H1 (cell line): ENCODE data around the gene NFE2L2. TPM values are rescaled to one million over a fixed set of nuclear protein-coding genes. Genes with fewer than 3 reads are reported as not detected.

Experiments
- CTCF ChIA-PET: fragments of 300-600 bp; sonication (Branson Sonifier 250); formaldehyde crosslinking; loops from one replicate; lab custom pipeline; 2021; ENCODE audit not compliant: partially characterized antibody; lab: Charles Lee
- POLR2A ChIA-PET: fragments of 300-600 bp; sonication (Branson Sonifier 250); formaldehyde crosslinking; loops from one replicate; lab custom pipeline; 2021; ENCODE audit warnings: inconsistent platforms; ENCODE audit not compliant: partially characterized antibody; lab: Charles Lee
- DNase-seq, 2 experiments: peaks; one replicate each; pipeline versions ENCODE4 v3.0.0 to v3.0.0-alpha.2; 2010 to 2022; ENCODE audit warnings: low spot score in 2 of 2, low read depth in 1 of 2, mixed read lengths in 1 of 2
- FAIRE-seq: peaks from 2 replicates; lab custom pipeline; 2011; peaks lifted over from hg19 to GRCh38; lab: Jason Lieb, UNC
- H2AFZ ChIP-seq: 2 replicates; pipeline ENCODE4 v1.8.1; 2012; ENCODE audit warnings: low read length, inconsistent platforms
- H2AK5ac ChIP-seq: 2 replicates; pipeline ENCODE4 v1.6.1; 2013; ENCODE audit warnings: low read depth, low read length
- H2BK120ac ChIP-seq: replicated peaks from 2 replicates; pipeline ENCODE3; 2013; ENCODE audit warnings: low read depth, low read length, inconsistent platforms
- H2BK12ac ChIP-seq: 2 replicates; pipeline ENCODE4 v1.6.1; 2013; ENCODE audit warnings: low read depth, low read length
- H2BK15ac ChIP-seq: 2 replicates; pipeline ENCODE4 v1.6.1; 2013; ENCODE audit warnings: low read length
- H2BK20ac ChIP-seq: 2 replicates; pipeline ENCODE4 v1.6.1; 2013; ENCODE audit warnings: low read length
- H2BK5ac ChIP-seq: 2 replicates; pipeline ENCODE4 v1.6.1; 2013; ENCODE audit warnings: low read depth, low read length
- H3K14ac ChIP-seq: 2 replicates; pipeline ENCODE4 v1.6.1; 2013; ENCODE audit warnings: inconsistent platforms; ENCODE audit not compliant: insufficient read length
- H3K18ac ChIP-seq: 2 replicates; pipeline ENCODE4 v1.6.1; 2013; ENCODE audit warnings: low read length; ENCODE audit errors: extremely low read depth
- H3K23ac ChIP-seq: 2 replicates; pipeline ENCODE4 v1.6.1; 2013; ENCODE audit warnings: inconsistent platforms; ENCODE audit not compliant: insufficient read length
- H3K23me2 ChIP-seq: 2 replicates; pipeline ENCODE4 v1.6.1; 2013; ENCODE audit warnings: low read depth, low read length
- H3K27ac ChIP-seq: 2 replicates; pipeline ENCODE4 v1.6.1; 2011; ENCODE audit warnings: low read depth, low read length, inconsistent platforms
- H3K27me3 ChIP-seq, 4 experiments: replicated peaks in 1 of 4; 1 replicate in 1 of 4; 2 replicates in 3 of 4; pipeline versions ENCODE4 v1.6.1 to v1.8.1; 2011 to 2013; ENCODE audit warnings: low read length in 3 of 4, mild to moderate bottlenecking in 3 of 4, inconsistent platforms in 2 of 4, mixed read lengths in 2 of 4, moderate library complexity in 1 of 4; ENCODE audit not compliant: control insufficient read depth in 3 of 4, insufficient read depth in 3 of 4; ENCODE audit errors: extremely low read depth in 1 of 4
- H3K36me3 ChIP-seq, 4 experiments: 2 replicates each; pipeline versions ENCODE4 v1.6.1 to v1.8.1; 2011 to 2013; ENCODE audit warnings: mild to moderate bottlenecking in 4 of 4, low read length in 3 of 4, moderate library complexity in 2 of 4, control low read depth in 1 of 4, inconsistent platforms in 1 of 4; ENCODE audit not compliant: insufficient read depth in 4 of 4, control insufficient read depth in 2 of 4
- H3K4ac ChIP-seq: replicated peaks from 2 replicates; pipeline ENCODE3; 2013; ENCODE audit warnings: low read length, low read depth, mixed read lengths, inconsistent platforms; ENCODE audit not compliant: insufficient read length
- H3K4me1 ChIP-seq, 4 experiments: replicated peaks in 1 of 4; 1 replicate in 1 of 4; 2 replicates in 3 of 4; pipeline versions ENCODE4 v1.6.1 to v1.8.1; 2011 to 2013; ENCODE audit warnings: low read length in 3 of 4, inconsistent platforms in 2 of 4, mixed read lengths in 1 of 4; ENCODE audit not compliant: insufficient read depth in 4 of 4, control insufficient read depth in 3 of 4
- H3K4me2 ChIP-seq, 2 experiments: 2 replicates each; pipeline versions ENCODE4 v1.6.1 to v1.8.1; 2011 to 2013; ENCODE audit warnings: low read depth in 2 of 2, low read length in 2 of 2, control low read depth in 1 of 2, inconsistent platforms in 1 of 2, mild to moderate bottlenecking in 1 of 2; ENCODE audit not compliant: insufficient read depth in 1 of 2
- H3K4me3 ChIP-seq, 4 experiments: fragments of 200-600, 300-600 bp in 1 of 4; sonication (generic), shearing (Covaris generic), sonication (Bioruptor Twin) in 1 of 4; 2 replicates each; pipeline versions ENCODE4 v1.5.1 to v1.8.1; 2011 to 2016; ENCODE audit warnings: low read length in 4 of 4, low read depth in 3 of 4, control low read depth in 2 of 4, inconsistent platforms in 2 of 4, mild to moderate bottlenecking in 2 of 4, mixed read lengths in 1 of 4, moderate library complexity in 1 of 4; ENCODE audit not compliant: insufficient read depth in 2 of 4; ENCODE audit errors: extremely low read depth in 1 of 4
- H3K56ac ChIP-seq: replicated peaks from 2 replicates; pipeline ENCODE3; 2013; ENCODE audit warnings: low read depth, mild to moderate bottlenecking, mixed read lengths, low read length, inconsistent platforms; ENCODE audit not compliant: insufficient read length
- H3K79me1 ChIP-seq: 2 replicates; pipeline ENCODE4 v1.6.1; 2013; ENCODE audit warnings: low read depth, low read length, control low read depth
- H3K79me2 ChIP-seq, 2 experiments: 2 replicates each; pipeline versions ENCODE4 v1.6.1 to v1.8.1; 2012 to 2013; ENCODE audit warnings: low read length in 2 of 2, mild to moderate bottlenecking in 2 of 2, inconsistent platforms in 1 of 2; ENCODE audit not compliant: insufficient read depth in 2 of 2, control insufficient read depth in 1 of 2
- H3K9ac ChIP-seq, 4 experiments: replicated peaks in 1 of 4; 1 replicate in 1 of 4; 2 replicates in 3 of 4; pipeline versions ENCODE4 v1.6.1 to v1.8.1; 2011 to 2013; ENCODE audit warnings: low read depth in 3 of 4, low read length in 3 of 4, control low read depth in 2 of 4, mild to moderate bottlenecking in 2 of 4, moderate library complexity in 2 of 4, inconsistent platforms in 1 of 4; ENCODE audit errors: extremely low read depth in 1 of 4
- H3K9me3 ChIP-seq, 2 experiments: 2 replicates each; pipeline versions ENCODE4 v1.6.1 to v1.8.1; 2012 to 2013; ENCODE audit warnings: mild to moderate bottlenecking in 2 of 2, moderate library complexity in 2 of 2, control low read depth in 1 of 2, inconsistent platforms in 1 of 2, low read depth in 1 of 2, low read length in 1 of 2, mixed read lengths in 1 of 2; ENCODE audit not compliant: insufficient read depth in 2 of 2
- H4K20me1 ChIP-seq, 2 experiments: replicated peaks in 1 of 2; 2 replicates each; pipeline versions ENCODE3 to v1.8.1; 2011 to 2013; ENCODE audit warnings: inconsistent platforms in 2 of 2, low read length in 2 of 2, mild to moderate bottlenecking in 1 of 2; ENCODE audit not compliant: insufficient read depth in 2 of 2, control insufficient read depth in 1 of 2
- H4K5ac ChIP-seq: 2 replicates; pipeline ENCODE4 v1.6.1; 2013; ENCODE audit warnings: low read length, low read depth, mixed read lengths, inconsistent platforms; ENCODE audit not compliant: insufficient read length
- H4K8ac ChIP-seq: 2 replicates; pipeline ENCODE4 v1.8.0; 2013; ENCODE audit warnings: mild to moderate bottlenecking, moderate library complexity, low read length, inconsistent platforms; ENCODE audit not compliant: insufficient read depth; ENCODE audit errors: extremely low read depth
- H4K91ac ChIP-seq: replicated peaks from 2 replicates; pipeline ENCODE3; 2013; ENCODE audit warnings: low read length, mixed read lengths, inconsistent platforms; ENCODE audit not compliant: insufficient read length
- ASH2L ChIP-seq: fragments of 200-600, 300-600 bp; sonication (generic); IDR thresholded peaks from one replicate; pipeline ENCODE4 v1.7.1; 2017; ENCODE audit warnings: low read length
- CHD1 ChIP-seq: IDR thresholded peaks from 2 replicates; pipeline ENCODE4 v1.6.1; 2012; ENCODE audit warnings: low read depth, low read length, improper control_type of control experiment
- CREB1 ChIP-seq: IDR thresholded peaks from 2 replicates; pipeline ENCODE4 v1.6.1; 2012; ENCODE audit warnings: inconsistent platforms
- EZH2 ChIP-seq: fragments of 200-600 bp; sonication (generic); IDR thresholded peaks from 2 replicates; pipeline ENCODE4 v1.7.1; 2012; ENCODE audit warnings: low read depth, mild to moderate bottlenecking, moderate library complexity, low read length, inconsistent platforms; ENCODE audit not compliant: severe bottlenecking
- HDAC2 ChIP-seq, 2 experiments: fragments of 300-600 bp in 1 of 2; sonication (generic) in 1 of 2; IDR thresholded peaks; 2 replicates each; pipeline ENCODE4 v1.6.1; 2011 to 2012; ENCODE audit warnings: low read depth in 2 of 2, low read length in 2 of 2, mild to moderate bottlenecking in 2 of 2, moderate library complexity in 2 of 2, borderline replicate concordance in 1 of 2, inconsistent platforms in 1 of 2
- HDAC6 ChIP-seq: IDR thresholded peaks from one replicate; pipeline ENCODE4 v1.7.1; 2012; ENCODE audit warnings: low read depth, mild to moderate bottlenecking, inconsistent platforms, low read length, moderate library complexity
- KDM5A ChIP-seq: fragments of 200-600 bp; IDR thresholded peaks from 2 replicates; pipeline ENCODE4 v1.7.1; 2012; ENCODE audit warnings: mild to moderate bottlenecking, low read length, inconsistent platforms, mixed read lengths
- RNF2 ChIP-seq: fragments of 200-900, 300-1000 bp; sonication (generic); IDR thresholded peaks from 2 replicates; pipeline ENCODE4 v1.7.1; 2016; ENCODE audit warnings: borderline replicate concordance, low read depth, mild to moderate bottlenecking, antibody characterized with exemption, low read length; ENCODE audit not compliant: poor library complexity, severe bottlenecking; ENCODE audit errors: missing control alignments
- SP1 ChIP-seq: IDR thresholded peaks from 2 replicates; pipeline ENCODE4 v1.6.1; 2011; ENCODE audit warnings: low read depth, low read length
- SRF ChIP-seq: IDR thresholded peaks from 2 replicates; pipeline ENCODE4 v1.6.1; 2011; ENCODE audit warnings: mild to moderate bottlenecking, low read depth, low read length, moderate library complexity
- TBP ChIP-seq: IDR thresholded peaks from 2 replicates; pipeline ENCODE4 v1.6.1; 2011; ENCODE audit warnings: low read depth, low read length, improper control_type of control experiment
- YY1 ChIP-seq: IDR thresholded peaks from 2 replicates; pipeline ENCODE4 v1.6.1; 2011; ENCODE audit warnings: low read depth, mild to moderate bottlenecking, low read length
- WGBS, 2 experiments: shearing (Covaris generic) in 1 of 2; methylation state at CpG; one replicate each; pipeline versions ENCODE4 v1.1.6 to v1.1.7; 2013 to 2015; ENCODE audit warnings: low lambda C conversion rate in 2 of 2, mixed read lengths in 2 of 2, inconsistent platforms in 1 of 2, low coverage in 1 of 2, missing lambda C conversion rate in 1 of 2; ENCODE audit not compliant: insufficient replicate concordance in 2 of 2, insufficient coverage in 1 of 2, insufficient read length in 1 of 2; ENCODE audit errors: extremely low coverage in 1 of 2, missing lambda C conversion rate in 1 of 2; 5-methylcytosine and 5-hydroxymethylcytosine counted together
- polyA plus RNA-seq, 7 experiments: library from polyadenylated mRNA; depleted of rRNA in 3 of 7; stranded (reverse) in 5 of 7; unstranded in 2 of 7; fragments of >200 nt in 5 of 7; fragments of 200-250 nt in 2 of 7; gene quantifications; 1 replicate in 5 of 7; 2 replicates in 1 of 7; 4 replicates in 1 of 7; pipeline versions ENCODE4 v1.2.1 to v1.2.3, GENCODE V29; 2011 to 2013; ENCODE audit warnings: missing spikeins in 2 of 7, mixed read lengths in 2 of 7
- total RNA-seq: library from RNA; stranded (reverse); fragmentation: NEBNext Ultra II Directional; extraction: Animal tissue kit (Norgen Biotek cat#: 25700); gene quantifications from 2 replicates; pipeline ENCODE4 v1.2.1, GENCODE V29; 2021
- TF ChIP-seq, protein P1 (sequence below): IDR thresholded peaks from 2 replicates; pipeline ENCODE4 v1.6.1; 2012; ENCODE audit warnings: inconsistent platforms

Gene NFE2L2
- total and polyA plus RNA-seq, 2 of the 8 experiments (the other 6 are each of a cell fraction or from before 2014, with no cell fraction given), result 33.2 to 34.5 TPM

GRCh38 chr2:177251165-177251542 lies 13.4 kb downstream of the NFE2L2 start:
- WGBS, 2 experiments, result 89% methylated on average over 3 of the region's 3 CpGs; no CpG with 5 or more reads in 1 of the 2 experiments
- no peak for FAIRE-seq
- peaks cover 12 to 15% of the 10 kb centered on the region in 2 experiments for H4K20me1 ChIP-seq
- TF ChIP-seq ASH2L, result no peak
- no peak for TF ChIP-seq CREB1
- no peak for TF ChIP-seq KDM5A
- TF ChIP-seq TBP, result no peak
- TF ChIP-seq SP1, result no peak
- TF ChIP-seq RNF2, result no peak
- no peak for TF ChIP-seq CHD1
- TF ChIP-seq EZH2, result no peak
- no peak for TF ChIP-seq HDAC2 (IDR thresholded peaks at IDR 0.05; ENCODE audit: borderline replicate concordance in 1 of 2, low read depth in 2 of 2, low read length in 2 of 2)
- no peak for TF ChIP-seq HDAC6
- no peak for TF ChIP-seq YY1
- TF ChIP-seq, protein P1, sequence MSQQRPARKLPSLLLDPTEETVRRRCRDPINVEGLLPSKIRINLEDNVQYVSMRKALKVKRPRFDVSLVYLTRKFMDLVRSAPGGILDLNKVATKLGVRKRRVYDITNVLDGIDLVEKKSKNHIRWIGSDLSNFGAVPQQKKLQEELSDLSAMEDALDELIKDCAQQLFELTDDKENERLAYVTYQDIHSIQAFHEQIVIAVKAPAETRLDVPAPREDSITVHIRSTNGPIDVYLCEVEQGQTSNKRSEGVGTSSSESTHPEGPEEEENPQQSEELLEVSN, result no peak
- TF ChIP-seq SRF, result no peak

More at GRCh38 chr2:177251165-177251542, 13.4 kb downstream of the NFE2L2 start:
- Histone ChIP-seq H3K4me2 (no peak overlapping the region), H3K18ac (no peak overlapping the region), H3K27me3 (no peaks in the 10 kb centered on the region), H3K4me3 (no peak overlapping the region), H3K36me3 (no peaks in the 10 kb centered on the region), H4K91ac (no peak overlapping the region), H2BK20ac (no peak overlapping the region), H4K8ac (no peak overlapping the region), H3K23me2 (no peaks in the 10 kb centered on the region), H3K79me2 (peaks cover 12 to 95% of the 10 kb centered on the region in 2 experiments), H2BK120ac (no peak overlapping the region), H3K79me1 (peaks cover 11% of the 10 kb centered on the region), H3K14ac (no peak overlapping the region), H2AFZ (no peak overlapping the region), H3K9me3 (no peaks in the 10 kb centered on the region), H3K9ac (no peak overlapping the region), H3K4ac (no peak overlapping the region), H2BK12ac (no peak overlapping the region), H2AK5ac (no peak overlapping the region), H2BK5ac (no peak overlapping the region), H4K5ac (no peak overlapping the region), H2BK15ac (no peak overlapping the region), H3K27ac (no peak overlapping the region), H3K23ac (no peak overlapping the region), H3K4me1 (peaks cover 0 to 7% (median under 1%) of the 10 kb centered on the region in 4 experiments; a peak in 2 of 7 replicates), H3K56ac (no peak overlapping the region)
- CTCF ChIA-PET, result interaction anchor here (1.3 to 4.7 kb wide), 6 partner anchors 10 to 86 kb away, joined by 3 to 28 read pairs (median 4); partner anchors contain the start of gene NFE2L2
- POLR2A ChIA-PET, result interaction anchor here (1.1 to 10.4 kb wide), 5 partner anchors 9 to 25 kb away, joined by 6 to 74 read pairs (median 9); partner anchors contain the start of gene NFE2L2
- DNase-seq, result no peak
